Kidney epithelial cell (primary cell): ENCODE results near the gene ALDH5A1. TPM values are rescaled to one million over a fixed set of nuclear protein-coding genes. Genes with fewer than 3 reads are reported as not detected.
A peak's percentile ranks its signal among the peaks of the same experiment; 100 is the strongest.

Experiments
- DNase-seq: peaks from one replicate; pipeline ENCODE4 v3.0.0-alpha.2; 2010; ENCODE audit warnings: low read depth
- H3K27me3 ChIP-seq: 2 replicates; pipeline ENCODE4 v1.6.0; 2011; ENCODE audit warnings: low read length; ENCODE audit not compliant: control insufficient read depth, insufficient read depth
- H3K36me3 ChIP-seq: 2 replicates; pipeline ENCODE4 v1.5.1; 2011; ENCODE audit warnings: low read length; ENCODE audit not compliant: control insufficient read depth, insufficient read depth
- H3K4me3 ChIP-seq: 2 replicates; pipeline ENCODE4 v1.5.1; 2011; ENCODE audit warnings: low read depth, mild to moderate bottlenecking, control low read depth, low read length
- CTCF ChIP-seq: IDR thresholded peaks from 2 replicates; pipeline ENCODE4 v1.5.1; 2011; ENCODE audit warnings: mild to moderate bottlenecking, moderate library complexity, low read length, control low read depth, inconsistent platforms; ENCODE audit not compliant: insufficient read depth, poor library complexity, severe bottlenecking
- total RNA-seq: library from RNA; depleted of rRNA; stranded (reverse); fragments of >200 nt; gene quantifications from 2 replicates; pipeline ENCODE4 v1.2.3, GENCODE V29; 2015

ALDH5A1 gene
- total RNA-seq: 7.7 and 8.4 TPM in 2 replicates

GRCh38 chr6:24494821-24495795 is at the start of gene ALDH5A1:
ALDH5A1 (plus strand) TSS chr6:24494969; CDS start chr6:24494997, 28 bp downstream.
- H3K36me3 ChIP-seq: no peaks in the 10 kb centered on the region
- no peak for DNase-seq
- peak; percentile 32 for TF ChIP-seq CTCF
- H3K27me3 ChIP-seq: no peaks in the 10 kb centered on the region
- H3K4me3 ChIP-seq: peak within 1 kb of the TSS; percentile 50

- Histone ChIP-seq H3K36me3 (no peaks in the 10 kb centered on the region), H3K4me3 (no peak overlapping the region), H3K27me3 (no peaks in the 10 kb centered on the region)
- no peak for TF ChIP-seq CTCF
- no peak for DNase-seq
These were observed 49.1 kb upstream of the ALDH5A1 start for GRCh38 chr6:24445704-24446103.

GRCh38 chr6:24446670-24447069 is 48.1 kb upstream of the ALDH5A1 start:
- Histone ChIP-seq H3K36me3 (no peaks in the 10 kb centered on the region), H3K4me3 (no peak overlapping the region), H3K27me3 (no peaks in the 10 kb centered on the region)
- TF ChIP-seq CTCF: no peak
- no peak for DNase-seq

GRCh38 chr6:24448396-24448795 is 46.4 kb upstream of the ALDH5A1 start:
- no peaks in the 10 kb centered on the region for H3K36me3 ChIP-seq
- H3K4me3 ChIP-seq: no peak overlapping the region
- H3K27me3 ChIP-seq: no peaks in the 10 kb centered on the region
- TF ChIP-seq CTCF: no peak
- DNase-seq: no peak

- H3K27me3 ChIP-seq: no peaks in the 10 kb centered on the region
- TF ChIP-seq CTCF: no peak
- H3K36me3 ChIP-seq: no peaks in the 10 kb centered on the region
- no peak overlapping the region for H3K4me3 ChIP-seq
- no peak for DNase-seq
These were observed 45.8 kb upstream of the ALDH5A1 start for GRCh38 chr6:24448828-24449525.
